GM12874 (cell line): ENCODE measurements around the gene GCSAML.

ENCODE experiments used
- CTCF ChIP-seq: IDR thresholded peaks from 2 replicates; pipeline ENCODE4 v1.5.1; 2011; ENCODE audit warnings: low read depth, mild to moderate bottlenecking, control low read depth, low read length, moderate library complexity; ENCODE audit not compliant: insufficient read depth

Gene GCSAML

GRCh38 chr1:247548769-247549182 is at the start of gene GCSAML:
Gene GCSAML (plus strand): TSS chr1:247549134. CDS start chr1:247549192, 58 bp downstream.
- no peak for TF ChIP-seq CTCF

DNA sequence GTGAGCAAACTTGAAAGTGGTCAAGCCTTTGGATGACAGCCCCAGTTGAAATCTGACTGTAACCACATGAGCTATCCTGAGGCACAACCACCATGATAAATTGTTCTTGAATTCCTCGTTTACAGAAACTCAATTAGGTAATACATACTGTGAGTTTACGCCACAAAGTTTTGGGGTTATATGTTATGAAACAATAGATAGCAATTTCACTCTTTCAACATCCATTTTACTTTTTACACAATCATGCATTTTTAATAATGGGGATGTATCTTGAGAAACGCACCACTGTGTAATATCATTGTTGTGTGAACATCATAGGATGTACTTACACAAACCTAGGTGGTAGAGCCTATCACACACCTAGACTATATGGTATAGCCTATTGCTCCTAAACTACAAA is 48.1 kb upstream of the GCSAML start:
- TF ChIP-seq CTCF: no peak

- no peak for TF ChIP-seq CTCF
Measured at GRCh38 chr1:247506831-247507230, 42.1 kb upstream of the GCSAML start.

DNA sequence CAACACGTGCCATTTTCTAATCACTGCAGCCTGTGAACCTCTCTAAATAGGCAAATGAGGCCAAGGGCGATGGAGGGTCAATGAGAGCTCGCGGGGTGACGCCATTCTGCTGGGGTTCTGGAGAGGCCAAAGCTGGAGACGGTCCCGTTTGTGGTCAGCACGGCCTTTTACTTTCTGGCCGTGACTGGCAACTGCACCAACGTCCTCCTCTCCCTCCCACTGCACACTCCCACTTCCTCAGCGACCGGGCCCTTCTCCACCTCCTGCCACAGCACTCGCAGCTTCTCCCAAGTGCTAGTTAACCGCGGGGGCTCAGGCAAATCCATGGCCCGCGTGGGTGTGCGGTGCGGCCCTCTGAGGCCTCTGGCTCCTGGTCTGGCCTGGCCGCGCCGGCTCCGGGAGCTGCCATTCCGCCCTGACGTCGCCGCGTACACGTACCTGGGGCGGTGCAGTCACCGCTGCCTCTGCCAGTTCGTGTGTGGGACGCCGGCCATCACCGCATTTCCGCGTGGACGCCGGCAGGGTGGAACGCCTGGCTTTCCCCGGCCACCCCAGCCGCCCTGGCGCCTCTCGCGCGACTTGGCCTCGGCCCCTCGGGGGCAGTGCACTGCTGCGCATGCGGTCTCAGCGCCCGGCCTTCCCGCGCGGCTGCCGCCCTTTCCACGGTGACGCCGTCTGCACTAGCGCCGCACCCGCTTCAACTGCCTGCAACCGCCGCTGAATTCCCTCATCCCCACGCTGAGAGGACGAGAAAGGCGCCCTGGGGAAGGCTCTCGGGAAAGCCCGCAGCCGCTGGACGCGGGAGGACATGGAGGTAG is 30.9 kb upstream of the GCSAML start:
- TF ChIP-seq CTCF: no peak

GRCh38 chr1:247518613-247518891 is 30.4 kb upstream of the GCSAML start:
- no peak for TF ChIP-seq CTCF

- TF ChIP-seq CTCF: no peak
Measured at GRCh38 chr1:247528812-247529474, 20.0 kb upstream of the GCSAML start.

DNA sequence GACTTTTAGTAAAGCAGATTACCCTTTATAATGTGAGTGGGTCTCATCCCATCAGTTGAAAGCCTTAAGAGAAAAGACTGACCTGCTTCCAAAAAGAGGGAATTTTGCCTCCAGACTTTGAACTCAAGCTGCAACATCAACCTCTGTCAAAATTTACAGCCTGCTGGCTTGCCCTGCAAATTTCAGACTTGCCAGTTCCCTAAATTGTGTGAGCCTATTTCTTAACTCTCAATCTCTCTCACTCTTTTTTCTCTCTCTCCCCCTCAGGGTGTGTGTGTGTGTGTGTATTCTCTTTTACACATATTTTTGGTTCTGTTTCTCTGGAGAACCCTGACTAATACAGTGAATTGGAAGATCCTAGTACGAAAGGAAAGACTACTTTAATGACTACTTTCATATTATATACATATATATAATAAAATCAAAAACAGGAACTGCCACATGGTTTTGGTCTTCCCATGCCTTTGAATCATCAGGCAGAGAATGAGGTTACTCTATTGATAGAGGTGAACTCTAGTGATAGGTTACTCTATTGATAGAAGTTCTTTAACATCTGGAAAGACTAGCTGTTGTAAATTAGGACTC is 19.1 kb upstream of the GCSAML start:
- no peak for TF ChIP-seq CTCF
